HTERT RPE-1 (cell line): ENCODE measurements around the gene FILIP1.
"Not testable (repeated sequence)": the region's sequence is repeated elsewhere in the genome, so short reads cannot be mapped to it uniquely, and the experiment has no call there.

ENCODE experiments used
- in situ Hi-C: fragments of 300-500 bp; cut with MboI; formaldehyde crosslinking; loops from 4 replicates; pipeline ENCODE4 v1.14.3; 2020; ENCODE audit warnings: low sequenced_read_pairs

The FILIP1 gene

DNA sequence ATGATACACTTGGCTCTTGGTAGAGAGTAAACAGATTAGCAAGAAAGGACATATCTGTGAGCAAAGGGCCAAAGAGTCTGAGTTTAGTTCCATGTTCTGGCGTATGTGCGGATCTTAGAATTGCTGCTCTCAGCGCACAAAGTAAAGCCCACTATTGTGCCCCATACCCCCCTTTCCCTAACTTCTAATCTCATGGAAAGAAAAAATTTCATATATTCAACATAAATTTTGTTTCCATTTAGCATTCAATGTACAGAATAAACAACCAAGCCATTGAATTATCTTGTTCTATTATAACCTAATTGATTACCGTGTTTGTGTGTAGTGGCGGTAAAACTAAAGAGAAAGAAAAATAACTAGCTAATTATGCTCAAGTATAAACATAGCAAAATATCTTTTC, 30.5 kb downstream of the FILIP1 start:
- in situ Hi-C loops: no loop called here

DNA sequence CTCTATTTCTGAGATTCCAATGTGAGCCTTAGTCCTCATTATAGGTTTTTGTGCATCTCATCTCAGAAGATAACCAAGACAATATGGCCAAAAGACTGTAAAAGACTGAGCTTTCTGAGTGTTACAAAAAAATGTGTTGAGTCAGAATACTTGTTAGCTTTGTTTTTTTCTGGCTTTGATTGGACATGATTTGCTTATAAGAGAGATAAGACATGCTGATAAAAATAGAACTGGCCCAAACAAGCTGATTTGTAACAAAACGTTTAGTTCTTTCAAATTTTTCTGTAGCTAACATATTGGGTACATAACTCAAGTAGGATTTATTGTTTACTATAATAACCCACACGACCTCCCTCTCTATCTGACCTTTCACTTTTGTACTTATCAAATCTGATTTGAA, 32.9 kb downstream of the FILIP1 start:
- in situ Hi-C loops: no loop called here

DNA sequence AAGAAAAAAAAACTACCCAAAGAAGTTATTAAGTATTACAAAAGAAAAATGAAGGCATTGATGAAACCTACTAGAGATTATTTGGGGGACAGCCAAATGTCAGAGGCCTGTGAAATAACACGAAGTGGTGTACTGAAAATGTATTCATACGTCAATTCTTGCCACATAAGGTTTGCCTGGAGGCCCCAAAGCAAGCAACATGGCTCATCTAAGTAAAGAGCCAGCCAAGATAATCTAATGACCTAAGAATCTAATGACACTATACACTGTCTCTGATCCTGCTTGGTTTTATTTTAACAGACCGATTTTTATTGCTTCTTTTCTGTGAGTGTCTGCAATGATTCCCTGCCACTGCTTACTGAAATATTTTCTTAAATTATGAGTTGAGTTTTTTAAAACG, 34.7 kb downstream of the FILIP1 start:
- in situ Hi-C loops: no loop called here

DNA sequence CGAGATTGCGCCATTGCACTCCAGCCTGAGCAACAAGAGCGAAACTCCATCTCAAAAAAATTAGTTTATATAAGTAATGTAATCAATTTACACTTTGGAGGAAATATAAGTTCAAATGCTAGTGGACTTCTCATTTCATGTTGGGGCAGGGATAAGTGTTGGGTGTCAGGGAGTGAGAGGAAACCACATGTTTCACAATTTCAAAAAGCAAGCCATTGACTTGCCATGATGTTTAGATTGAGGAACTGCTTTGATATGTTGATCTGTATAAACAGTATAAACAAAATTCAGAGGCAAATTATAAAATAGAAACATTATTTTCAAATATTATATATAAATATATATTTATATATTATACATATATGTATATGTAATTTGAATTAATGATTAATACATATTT, 42.7 kb downstream of the FILIP1 start:
- in situ Hi-C loops: no loop called here

DNA sequence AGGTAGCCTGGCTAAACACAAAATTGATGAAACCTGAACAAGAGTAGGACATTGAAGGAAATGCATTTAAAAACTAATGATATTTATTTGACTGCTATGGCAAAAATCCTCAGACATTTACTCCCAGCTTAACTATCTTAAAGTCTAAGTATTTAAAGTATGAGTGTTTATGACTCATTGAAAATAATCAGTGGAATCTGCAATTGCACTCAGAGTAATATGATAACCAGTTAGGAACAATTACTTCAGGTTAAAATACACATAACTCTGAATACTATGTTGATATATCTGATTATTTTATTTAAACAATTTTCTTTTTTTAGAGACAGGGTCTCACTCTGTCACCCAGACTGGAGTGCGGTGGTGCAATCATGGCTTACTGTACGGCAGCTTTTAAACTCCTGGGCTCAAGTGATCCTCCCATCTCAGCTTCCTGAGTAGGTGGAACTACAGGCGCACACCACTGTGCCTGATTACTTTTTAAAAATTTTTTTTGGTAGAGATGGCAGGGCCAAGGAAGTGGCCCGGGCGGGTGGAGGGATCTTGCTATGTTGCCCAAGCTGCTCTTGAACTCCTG, 43.9 kb downstream of the FILIP1 start:
- in situ Hi-C loops: no loop called here

DNA sequence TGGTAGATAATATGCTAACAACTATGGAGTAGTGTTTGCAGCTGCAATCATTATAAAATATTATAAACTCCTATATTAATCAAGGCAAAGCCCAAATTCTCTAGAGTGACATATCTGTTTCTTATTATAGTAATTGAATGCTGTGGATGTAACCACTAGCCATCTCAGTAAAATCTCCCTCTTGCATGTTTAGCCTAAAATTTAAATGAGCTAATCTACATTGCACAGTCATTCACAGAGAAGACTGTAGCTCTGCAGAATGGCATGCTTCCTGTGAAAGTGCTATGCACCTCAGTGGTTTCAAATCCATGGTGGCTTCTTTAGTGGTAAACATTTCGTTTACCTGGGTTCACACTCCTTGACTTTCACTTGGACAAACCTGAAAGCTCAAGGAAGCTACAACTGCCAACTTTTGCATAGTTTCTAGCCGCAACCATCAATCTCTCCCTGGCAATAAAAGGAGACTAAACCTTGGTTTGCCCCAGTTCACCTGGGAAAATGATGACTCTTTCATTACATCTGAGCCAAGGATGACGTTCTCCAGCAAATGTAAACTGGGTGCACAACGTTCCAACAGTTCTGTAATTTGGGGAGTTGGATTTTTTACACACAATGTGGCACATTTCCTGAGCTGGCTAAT, 47.2 kb downstream of the FILIP1 start:
- in situ Hi-C loops: no loop called here

DNA sequence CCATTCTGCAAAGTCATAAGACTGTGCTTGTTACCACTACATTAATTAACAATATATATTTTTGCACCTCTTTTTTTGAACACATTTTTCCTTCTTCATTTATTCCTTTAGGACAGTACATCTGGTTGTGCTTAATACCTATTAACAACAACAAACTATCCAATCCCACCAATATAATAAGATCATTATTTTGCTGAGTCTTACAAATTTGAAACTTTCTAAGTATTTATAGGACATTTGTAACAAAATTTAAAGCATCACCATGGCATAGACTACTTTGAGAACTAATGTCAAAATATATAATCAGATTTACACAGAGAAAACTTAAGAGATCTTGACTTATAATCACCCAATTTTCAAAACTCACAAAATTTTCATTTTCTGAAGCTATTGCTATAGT, 47.9 kb downstream of the FILIP1 start:
- in situ Hi-C loops: no loop called here

DNA sequence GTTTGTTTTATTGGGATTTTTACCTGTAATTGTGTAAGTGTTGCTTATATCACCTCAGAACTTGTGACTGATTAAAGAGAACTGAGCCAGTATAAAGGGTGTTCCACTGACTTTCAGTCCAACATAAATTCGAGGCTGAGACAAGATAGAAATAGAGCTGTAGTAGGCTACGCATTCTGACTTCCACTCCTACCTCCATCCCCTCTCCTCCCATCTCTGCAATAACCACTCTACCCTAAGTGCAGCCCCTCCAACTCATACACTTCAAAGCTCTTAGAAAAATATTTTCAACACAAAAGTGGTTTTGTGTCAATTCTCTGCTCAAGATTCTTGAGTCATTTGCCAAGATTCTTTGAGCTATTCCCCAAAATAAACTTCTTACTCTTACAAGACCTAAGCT, 48.7 kb downstream of the FILIP1 start:
- in situ Hi-C loops: no loop called here

DNA sequence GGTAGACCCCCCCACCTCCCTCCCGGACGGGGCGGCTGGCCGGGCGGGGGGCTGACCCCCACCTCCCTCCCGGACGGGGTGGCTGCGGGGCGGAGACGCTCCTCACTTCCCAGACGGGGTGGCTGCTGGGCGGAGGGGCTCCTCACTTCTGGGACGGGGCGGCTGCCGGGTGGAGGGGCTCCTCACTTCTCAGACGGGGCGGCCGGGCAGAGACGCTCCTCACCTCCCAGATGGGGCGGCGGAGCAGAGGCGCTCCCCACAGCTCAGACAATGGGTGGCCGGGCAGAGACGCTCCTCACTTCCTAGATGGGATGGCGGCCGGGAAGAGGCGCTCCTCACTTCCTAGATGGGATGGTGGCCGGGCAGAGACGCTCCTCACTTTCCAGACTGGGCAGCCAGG, 51.7 kb downstream of the FILIP1 start:
- in situ Hi-C loops: not testable (repeated sequence)

DNA sequence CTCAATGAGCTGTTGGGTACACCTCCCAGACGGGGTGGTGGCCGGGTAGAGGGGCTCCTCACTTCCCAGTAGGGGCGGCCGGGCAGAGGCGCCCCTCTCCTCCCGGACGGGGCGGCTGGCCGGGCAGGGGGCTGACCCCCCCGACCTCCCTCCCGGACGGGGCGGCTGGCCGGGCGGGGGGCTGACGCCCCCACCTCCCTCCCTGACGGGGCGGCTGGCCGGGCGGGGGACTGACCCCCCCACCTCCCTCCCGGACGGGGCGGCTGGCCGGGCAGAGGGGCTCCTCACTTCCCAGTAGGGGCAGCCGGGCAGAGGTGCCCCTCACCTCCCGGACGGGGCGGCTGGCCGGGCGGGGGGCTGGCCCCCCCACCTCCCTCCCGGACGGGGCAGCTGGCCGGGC, 52.1 kb downstream of the FILIP1 start:
- in situ Hi-C loops: not testable (repeated sequence)

DNA sequence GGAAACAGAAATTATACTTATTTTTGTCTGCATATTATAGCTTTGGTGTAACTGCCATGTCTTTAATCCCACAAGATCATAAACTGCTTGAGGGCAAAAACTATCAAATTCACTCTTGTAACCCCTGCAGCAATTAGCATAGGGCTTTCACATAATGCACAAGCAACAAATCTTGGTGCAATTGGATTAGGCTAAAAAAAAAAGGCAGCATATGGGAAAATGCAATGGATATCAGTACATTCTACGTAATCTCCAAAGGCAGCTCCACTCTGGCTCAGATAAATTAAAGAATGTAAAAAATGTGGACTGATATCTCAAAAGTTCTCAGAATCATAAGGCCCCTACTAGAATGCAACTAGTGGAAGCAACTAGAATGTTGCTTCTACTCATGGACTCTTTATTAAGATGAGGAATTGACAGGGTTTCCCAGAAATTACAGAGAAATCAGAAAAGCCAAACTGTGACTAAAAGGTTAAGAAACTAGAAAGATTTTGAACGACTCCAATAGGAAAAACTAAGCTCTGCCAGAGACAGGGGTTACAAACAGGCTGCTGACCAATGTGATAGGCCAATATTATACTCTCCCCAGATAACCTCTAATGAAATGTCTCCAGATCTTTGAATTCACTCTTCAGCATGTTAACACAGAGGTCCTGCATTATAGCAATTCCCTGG, 55.0 kb downstream of the FILIP1 start:
- in situ Hi-C loops: no loop called here

DNA sequence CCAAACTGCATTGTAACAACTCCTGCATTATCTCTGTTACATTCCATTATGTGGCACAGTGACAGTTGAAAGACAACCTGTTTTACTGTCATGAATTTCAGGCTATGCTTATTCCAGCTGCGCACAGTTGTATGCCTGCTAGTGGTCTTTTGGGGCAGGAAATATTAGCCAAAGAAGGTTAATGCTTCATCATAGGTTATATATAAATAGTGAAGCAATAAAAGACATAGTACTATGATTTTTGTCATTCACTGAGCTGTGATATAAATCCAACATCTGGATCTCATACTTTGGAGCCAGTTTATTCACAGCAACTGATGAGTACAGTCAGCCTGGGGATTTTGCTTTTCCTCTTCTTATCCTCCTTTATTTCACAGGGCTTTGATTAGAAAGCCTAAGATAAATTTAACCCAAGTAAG, 55.6 kb downstream of the FILIP1 start:
- in situ Hi-C loops: no loop called here

DNA sequence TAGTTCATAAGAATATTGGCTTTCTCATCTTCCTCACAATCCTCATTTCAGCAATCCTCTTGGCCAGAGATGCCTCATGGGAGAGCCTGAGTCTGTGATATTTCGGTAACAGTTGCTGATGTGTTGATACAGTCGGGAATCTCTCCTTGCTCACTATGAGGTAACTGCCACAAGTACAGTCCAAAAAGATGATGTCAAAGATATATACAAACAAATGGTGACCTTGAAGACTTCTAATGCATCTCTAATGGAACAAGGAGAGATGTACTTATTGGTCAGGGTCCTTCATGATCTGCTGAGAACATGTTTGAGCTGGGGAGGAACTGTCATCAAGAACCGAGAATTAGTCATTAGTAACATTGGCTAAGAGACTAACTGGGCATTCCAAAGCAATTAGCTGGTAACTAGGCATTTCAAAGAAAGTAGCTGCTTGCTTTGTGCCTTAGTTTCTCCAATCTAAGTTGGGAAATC, 56.1 kb downstream of the FILIP1 start:
- in situ Hi-C loops: no loop called here

DNA sequence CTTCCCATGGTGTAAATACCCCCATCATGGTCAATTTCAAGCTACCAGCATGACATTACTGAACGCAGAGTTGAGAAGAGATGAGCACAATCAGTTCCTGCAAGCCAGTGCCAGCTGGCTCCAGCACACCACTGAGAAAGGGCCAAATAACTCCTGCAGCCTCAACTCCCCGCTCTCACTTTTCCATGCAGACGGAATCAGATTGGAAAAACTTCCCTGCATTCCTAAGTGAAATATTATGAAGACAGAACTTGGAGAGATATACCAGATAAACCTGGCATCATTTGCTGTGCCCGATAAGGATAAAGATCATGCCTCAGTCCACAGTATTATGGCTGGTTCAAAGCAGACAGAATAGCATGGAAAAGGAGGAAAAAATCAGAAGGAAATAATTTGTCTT, 56.7 kb downstream of the FILIP1 start:
- in situ Hi-C loops: no loop called here

DNA sequence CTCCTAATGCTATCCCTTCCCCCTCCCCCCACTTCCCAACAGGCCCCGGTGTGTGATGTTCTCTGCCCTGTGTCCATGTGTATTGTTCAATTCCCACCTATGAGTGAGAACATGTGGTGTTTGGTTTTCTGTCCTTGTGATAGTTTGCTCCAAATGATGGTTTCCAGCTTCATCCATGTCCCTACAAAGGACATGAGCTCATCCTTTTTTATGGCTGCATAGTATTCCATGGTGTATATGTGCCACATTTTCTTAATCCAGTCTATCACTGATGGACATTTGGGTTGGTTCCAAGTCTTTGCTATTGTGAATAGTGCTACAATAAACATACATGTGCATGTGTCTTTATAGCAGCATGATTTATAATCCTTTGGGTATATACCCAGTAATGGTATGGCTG, 60.8 kb downstream of the FILIP1 start:
- in situ Hi-C loops: not testable (repeated sequence)

DNA sequence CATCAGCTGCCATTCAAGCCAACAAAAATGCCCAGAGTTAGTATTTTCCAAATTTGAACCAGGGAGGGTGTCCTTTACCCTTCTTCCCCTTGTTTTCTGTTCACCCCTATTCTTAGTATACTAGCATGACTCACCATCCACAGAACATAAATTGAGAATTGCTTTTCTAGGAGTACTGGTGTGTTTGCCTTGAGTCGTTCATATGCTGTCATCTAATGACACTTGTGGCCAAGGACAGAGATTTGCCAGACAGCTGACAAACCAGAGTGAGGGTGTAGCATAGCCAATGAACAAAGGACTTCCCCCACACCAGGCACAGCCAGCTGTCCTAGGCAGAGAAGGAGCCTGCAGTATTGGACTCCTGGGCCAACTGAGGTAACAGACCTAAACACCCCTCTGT, 62.2 kb downstream of the FILIP1 start:
- in situ Hi-C loops: no loop called here

DNA sequence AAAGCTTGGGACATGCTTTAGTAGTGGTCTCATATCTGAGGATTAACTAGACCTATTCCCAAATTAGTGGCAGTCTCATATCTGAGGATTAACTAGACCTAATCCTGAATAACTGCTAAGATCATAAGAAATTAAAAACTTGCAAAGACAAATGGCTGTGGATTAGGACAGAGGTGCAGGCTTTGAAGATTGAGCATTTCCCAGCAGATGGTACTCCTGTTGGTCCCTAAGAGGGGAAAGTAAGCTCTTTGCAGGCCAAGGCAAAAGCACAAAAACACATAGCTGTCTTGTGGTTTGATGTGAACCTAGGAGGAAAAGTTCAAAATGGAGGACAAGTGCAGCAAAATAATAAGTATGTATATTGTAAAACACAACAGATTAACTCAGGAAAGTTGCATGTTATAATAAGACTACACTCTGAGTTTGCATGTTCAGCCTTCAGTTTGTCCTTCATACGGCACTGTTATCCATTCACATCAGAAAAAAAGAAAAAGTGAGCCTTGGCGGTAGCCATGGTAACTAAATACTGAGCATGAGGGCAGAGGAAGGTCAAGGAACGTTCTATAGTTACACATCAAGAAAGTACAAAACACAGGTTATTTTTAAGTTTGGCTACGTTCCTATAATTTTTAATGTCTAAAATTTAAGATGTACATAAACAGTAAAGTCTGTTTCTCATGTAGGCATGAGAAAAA, 62.8 kb downstream of the FILIP1 start:
- in situ Hi-C loops: no loop called here

DNA sequence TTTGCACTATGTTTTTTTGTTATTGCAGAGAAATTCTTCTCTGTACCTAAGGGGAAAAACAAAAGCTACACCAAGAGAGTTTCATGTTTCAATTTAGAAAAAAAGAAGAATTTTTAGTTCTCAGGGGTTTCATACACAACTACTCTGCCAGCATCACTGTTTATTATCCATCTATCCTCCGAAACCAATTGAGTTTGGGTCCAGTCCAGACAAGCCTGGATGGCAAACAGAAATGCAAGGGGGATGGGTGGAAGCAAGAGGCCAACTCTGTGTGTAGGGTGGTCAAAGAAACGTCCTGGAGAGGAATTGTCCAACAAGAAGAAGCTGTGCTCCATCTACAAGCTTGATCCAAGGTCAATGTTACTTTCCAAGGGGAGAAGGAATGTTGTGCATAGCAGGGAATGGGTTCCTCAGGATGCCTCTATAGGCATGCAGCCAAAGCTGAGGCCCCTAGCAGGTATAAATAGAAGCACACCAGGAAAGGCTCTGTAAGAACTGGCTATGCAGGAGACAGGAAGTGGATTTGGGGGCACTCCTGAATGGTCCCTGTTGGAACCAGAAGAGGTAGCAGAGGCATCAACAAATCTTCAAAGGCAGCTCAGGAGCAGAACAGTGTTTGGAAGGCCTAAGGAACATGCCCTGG, 64.4 kb downstream of the FILIP1 start:
- in situ Hi-C loops: no loop called here

DNA sequence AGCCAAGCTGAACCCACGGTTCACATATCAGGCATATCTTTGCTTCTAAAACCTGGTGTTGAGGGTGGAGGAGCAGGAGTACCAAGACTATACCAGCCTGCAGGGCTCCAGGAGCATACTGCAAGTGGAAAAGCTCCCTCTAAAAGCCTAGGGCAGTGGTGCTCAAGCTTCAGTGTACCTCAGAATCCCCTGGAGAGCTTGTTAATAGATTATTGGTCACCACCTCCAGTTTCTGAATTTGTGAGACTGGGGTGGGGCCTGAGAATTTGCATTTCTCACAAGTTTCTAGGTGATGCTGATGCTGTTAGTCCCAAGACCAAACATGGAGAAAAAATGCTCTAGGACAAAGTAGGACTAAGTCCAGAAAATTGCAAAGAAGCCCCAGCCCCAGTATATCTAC, 65.4 kb downstream of the FILIP1 start:
- in situ Hi-C loops: no loop called here

DNA sequence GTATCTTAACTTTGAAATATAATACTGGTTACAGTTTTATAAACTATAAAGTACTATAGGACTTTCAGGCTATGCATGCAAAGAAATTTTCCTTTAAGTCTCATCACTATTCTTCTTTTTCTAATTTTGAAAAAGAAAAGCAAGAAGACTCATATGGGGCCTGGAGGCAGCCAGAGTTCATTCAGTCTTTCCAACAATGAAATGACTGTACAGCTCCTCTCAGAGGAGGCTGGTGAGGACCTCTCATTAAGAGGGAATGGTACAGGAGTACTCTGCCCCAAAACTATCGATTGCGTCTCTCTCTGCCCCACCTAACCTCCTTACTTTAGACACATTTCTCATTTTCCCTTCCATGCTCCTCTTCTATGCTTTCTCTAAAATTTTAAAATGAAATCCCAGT, 66.3 kb downstream of the FILIP1 start:
- in situ Hi-C loops: no loop called here
